K562 (cell line): ENCODE data around the gene CD82. TPM values are rescaled to one million over a fixed set of nuclear protein-coding genes. Genes with fewer than 3 reads are reported as not detected.

ENCODE experiments used
- CC2D1A ChIP-seq: fragments of 450-650 bp; IDR thresholded peaks from 2 replicates; pipeline ENCODE4 v1.6.1; 2017; ENCODE audit warnings: mild to moderate bottlenecking
- ESRRB ChIP-seq: fragments of 250-450 bp; sonication (Bioruptor Pico); IDR thresholded peaks from 2 replicates; pipeline ENCODE4 v1.5.0; 2020; ENCODE audit warnings: mild to moderate bottlenecking, moderate library complexity, borderline replicate concordance
- FOXK2 ChIP-seq, 2 experiments: fragments of 450-650 bp; IDR thresholded peaks in 1 of 2; conservative IDR thresholded peaks in 1 of 2; 2 replicates each; pipeline ENCODE4 v1.6.1; 2016; ENCODE audit warnings: low read depth in 2 of 2, mild to moderate bottlenecking in 1 of 2
- ILK ChIP-seq: fragments of 450-650 bp; IDR thresholded peaks from 2 replicates; pipeline ENCODE4 v1.6.1; 2016; ENCODE audit warnings: missing genetic modification characterization, low read depth, mild to moderate bottlenecking, missing compliant biosample characterization, moderate library complexity, borderline replicate concordance
- KLF13 ChIP-seq: fragments of 450-650 bp; IDR thresholded peaks from 2 replicates; pipeline ENCODE4 v1.6.1; 2016; ENCODE audit warnings: missing genetic modification characterization, low read depth, mild to moderate bottlenecking, missing compliant biosample characterization, moderate library complexity, borderline replicate concordance
- MAFK ChIP-seq: IDR thresholded peaks from 2 replicates; pipeline ENCODE4 v1.6.1; 2011; ENCODE audit warnings: low read length, improper control_type of control experiment
- MECOM ChIP-seq: fragments of 250-450 bp; sonication (Bioruptor Pico); IDR thresholded peaks from 2 replicates; pipeline ENCODE4 v1.8.0; 2022; ENCODE audit warnings: inconsistent platforms
- MTA3 ChIP-seq: fragments of 450-650 bp; formaldehyde crosslinking; IDR thresholded peaks from 2 replicates; pipeline ENCODE4 v1.6.1; 2017; ENCODE audit warnings: mild to moderate bottlenecking, borderline replicate concordance
- NEUROD1 ChIP-seq: fragments of 150-350 bp; IDR thresholded peaks from 2 replicates; pipeline ENCODE4 v1.6.1; 2014; ENCODE audit warnings: borderline replicate concordance, low read length, low read depth; ENCODE audit not compliant: partially characterized antibody
- PHF21A ChIP-seq: fragments of 450-650 bp; IDR thresholded peaks from 2 replicates; pipeline ENCODE4 v1.6.1; 2017; ENCODE audit warnings: low read depth, borderline replicate concordance
- POLR2AphosphoS5 ChIP-seq: IDR thresholded peaks from 2 replicates; pipeline ENCODE4 v1.6.1; 2011; ENCODE audit warnings: mild to moderate bottlenecking, low read depth, low read length, moderate library complexity; ENCODE audit not compliant: control insufficient read depth, insufficient read depth
- RUNX1 ChIP-seq: sonication (generic); IDR thresholded peaks from 2 replicates; pipeline ENCODE4 v1.6.1; 2016; ENCODE audit warnings: antibody characterized with exemption, low read depth
- SLC30A9 ChIP-seq: fragments of 250-450 bp; sonication (Bioruptor Pico); IDR thresholded peaks from 2 replicates; pipeline ENCODE4 v1.8.0; 2022; ENCODE audit warnings: mild to moderate bottlenecking, moderate library complexity
- SMAD2 ChIP-seq: fragments of 150-350 bp; IDR thresholded peaks from 2 replicates; pipeline ENCODE4 v1.6.1; 2014; ENCODE audit warnings: low read depth, mild to moderate bottlenecking, low read length
- TRIM24 ChIP-seq, 2 experiments: fragments of 450-650 bp; IDR thresholded peaks; 2 replicates each; pipeline ENCODE4 v1.6.1; 2016
- ZBTB33 ChIP-seq: sonication (generic); formaldehyde crosslinking; IDR thresholded peaks from 2 replicates; pipeline ENCODE4 v1.8.1; 2023; ENCODE audit warnings: mild to moderate bottlenecking, missing genetic modification reagents
- ZNF224 ChIP-seq: sonication (generic); formaldehyde crosslinking; IDR thresholded peaks from 2 replicates; pipeline ENCODE4 v1.8.0; 2022; ENCODE audit warnings: mild to moderate bottlenecking, missing genetic modification reagents
- ZNF561 ChIP-seq: fragments of 450-650 bp; formaldehyde crosslinking; conservative IDR thresholded peaks from 2 replicates; pipeline ENCODE4 v1.4.0; 2020; ENCODE audit warnings: mild to moderate bottlenecking, moderate library complexity
- ZNF592 ChIP-seq: fragments of 450-650 bp; IDR thresholded peaks from 2 replicates; pipeline ENCODE4 v1.6.1; 2017; ENCODE audit warnings: antibody characterized with exemption, mild to moderate bottlenecking
- ZNF76 ChIP-seq: fragments of 250-450 bp; sonication (Bioruptor Pico); IDR thresholded peaks from 2 replicates; pipeline ENCODE4 v1.4.0; 2020; ENCODE audit warnings: mild to moderate bottlenecking, moderate library complexity, borderline replicate concordance
- ZNF77 ChIP-seq: fragments of 250-450 bp; sonication (Bioruptor Pico); IDR thresholded peaks from 2 replicates; pipeline ENCODE4 v1.5.0; 2020
- polyA plus RNA-seq, 8 experiments: library from polyadenylated mRNA; depleted of rRNA in 4 of 8; stranded (reverse) in 5 of 8; unstranded in 3 of 8; fragments of >200 nt; fragmentation: Nextera tagmentation in 2 of 8; fragmentation: Illumina TruSeq in 1 of 8; extraction: Ambion mirVana in 2 of 8; extraction: Trizol in 1 of 8; gene quantifications; 2 replicates each; pipeline versions ENCODE4 v1.2.1 to v1.2.3, GENCODE V29; 2011 to 2014; ENCODE audit warnings: inconsistent platforms in 1 of 8, missing spikeins in 1 of 8
- total RNA-seq, 7 experiments: library from RNA; depleted of rRNA in 6 of 7; stranded (reverse); fragments of >200 nt in 6 of 7; fragmentation: Illumina TruSeq in 2 of 7; extraction: Trizol in 2 of 7; gene quantifications; 2 replicates each; pipeline versions ENCODE4 v1.2.1 to v1.2.3, GENCODE V29; 2011 to 2021; ENCODE audit warnings: low replicate concordance in 1 of 7
- TF ChIP-seq, protein P1 (sequence below): fragments of 450-650 bp; IDR thresholded peaks from 2 replicates; pipeline ENCODE4 v1.6.1; 2016; ENCODE audit warnings: borderline replicate concordance

The CD82 gene
- total and polyA plus RNA-seq, 9 of the 15 experiments (the other 6 are each of a cell fraction or from before 2014, with no cell fraction given) = 0.27 to 9.4 (median 3.0) TPM

DNA sequence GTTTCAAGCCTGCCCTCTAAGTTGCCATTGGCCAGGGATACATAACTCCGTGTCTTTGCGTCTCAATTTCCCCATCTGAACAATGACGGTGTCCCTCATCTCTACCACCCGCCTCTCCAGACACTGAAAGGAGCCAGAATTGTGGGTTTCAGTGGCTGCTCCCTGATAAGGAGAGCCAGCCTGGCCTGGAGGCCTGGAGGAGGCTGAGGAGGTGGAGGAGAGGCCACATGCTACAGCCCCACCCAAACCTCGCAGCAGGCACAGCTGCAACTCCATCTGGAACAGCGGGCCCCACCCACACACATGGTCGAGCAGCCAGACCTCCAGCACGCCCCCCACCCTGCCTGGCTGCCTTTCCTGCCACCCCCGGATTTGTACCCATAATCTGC, 34.4 kb upstream of the CD82 start (continued):
- TF ChIP-seq SLC30A9 (CRISPR knock-in tag) (no peak), ESRRB (no peak), NEUROD1 (no peak), ZNF76 (CRISPR knock-in tag) (peak; percentile 81; the same call in 1 of the 2 replicates), ILK (tag) (no peak), SMAD2 (no peak), MECOM (CRISPR knock-in tag) (0 out of 2 replicates have a peak, but pooled peaks have one; percentile 4), MTA3 (peak; percentile 51; the same call in 1 of the 2 replicates), POLR2AphosphoS5 (peak; percentile 92), ZNF77 (CRISPR knock-in tag) (no peak), ZBTB33 (CRISPR knock-in tag) (peak; percentile 51; the same call in 1 of the 2 replicates), FOXK2 (conservative IDR thresholded peaks at IDR 0.05 in 1 of 2, IDR thresholded peaks at IDR 0.05 in 1 of 2; ENCODE audit: low read depth in 2 of 2) (peak in 1 of 2 experiments; percentile 17; a peak in 1 of 4 replicates), CC2D1A (0 out of 2 replicates have a peak, but pooled peaks have one; percentile 33), RUNX1 (no peak), PHF21A (no peak), ZNF224 (CRISPR knock-in tag) (no peak), MAFK (no peak), ZNF592 (peak; percentile 97), KLF13 (tag) (no peak), TRIM24 (IDR thresholded peaks at IDR 0.05) (peak; percentile 82 to 88), ZNF561 (CRISPR knock-in tag) (no peak)
- TF ChIP-seq, protein P1, sequence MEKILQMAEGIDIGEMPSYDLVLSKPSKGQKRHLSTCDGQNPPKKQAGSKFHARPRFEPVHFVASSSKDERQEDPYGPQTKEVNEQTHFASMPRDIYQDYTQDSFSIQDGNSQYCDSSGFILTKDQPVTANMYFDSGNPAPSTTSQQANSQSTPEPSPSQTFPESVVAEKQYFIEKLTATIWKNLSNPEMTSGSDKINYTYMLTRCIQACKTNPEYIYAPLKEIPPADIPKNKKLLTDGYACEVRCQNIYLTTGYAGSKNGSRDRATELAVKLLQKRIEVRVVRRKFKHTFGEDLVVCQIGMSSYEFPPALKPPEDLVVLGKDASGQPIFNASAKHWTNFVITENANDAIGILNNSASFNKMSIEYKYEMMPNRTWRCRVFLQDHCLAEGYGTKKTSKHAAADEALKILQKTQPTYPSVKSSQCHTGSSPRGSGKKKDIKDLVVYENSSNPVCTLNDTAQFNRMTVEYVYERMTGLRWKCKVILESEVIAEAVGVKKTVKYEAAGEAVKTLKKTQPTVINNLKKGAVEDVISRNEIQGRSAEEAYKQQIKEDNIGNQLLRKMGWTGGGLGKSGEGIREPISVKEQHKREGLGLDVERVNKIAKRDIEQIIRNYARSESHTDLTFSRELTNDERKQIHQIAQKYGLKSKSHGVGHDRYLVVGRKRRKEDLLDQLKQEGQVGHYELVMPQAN = no peak
